HG03135 (cell line): ENCODE measurements around the gene CHST3.

Experiments used
- ATAC-seq: cut with Tn5 transposase; IDR thresholded peaks from one replicate; pipeline ENCODE4 v1.9.1; 2021; ENCODE audit warnings: mild to moderate bottlenecking, moderate library complexity; ENCODE audit not compliant: unreplicated experiment

CHST3 gene

GRCh38 chr10:72049969-72050781 lies 86.0 kb downstream of the CHST3 start:
- no peak for ATAC-seq

GRCh38 chr10:72050873-72051272 lies 86.7 kb downstream of the CHST3 start:
- no peak for ATAC-seq

GRCh38 chr10:72053690-72054089 lies 89.5 kb downstream of the CHST3 start:
- ATAC-seq = no peak

- ATAC-seq = no peak
Measured at GRCh38 chr10:72056113-72056512, 91.9 kb downstream of the CHST3 start.

GRCh38 chr10:72056932-72057751 lies 92.9 kb downstream of the CHST3 start:
- no peak for ATAC-seq

GRCh38 chr10:72058347-72058898 lies 94.2 kb downstream of the CHST3 start:
- ATAC-seq = no peak

GRCh38 chr10:72058989-72059842 lies 95.0 kb downstream of the CHST3 start:
- no peak for ATAC-seq

- ATAC-seq = no peak
Measured at GRCh38 chr10:72059843-72060822, 95.9 kb downstream of the CHST3 start.

- no peak for ATAC-seq
Measured at GRCh38 chr10:72061491-72061890, 97.3 kb downstream of the CHST3 start.

- ATAC-seq = no peak
Measured at GRCh38 chr10:72061930-72062329, 97.7 kb downstream of the CHST3 start.

GRCh38 chr10:72062382-72062781 lies 98.2 kb downstream of the CHST3 start:
- ATAC-seq = no peak
